MM.1S (cell line): ENCODE measurements around the gene NUDT1.

Experiments used
- DNase-seq: peaks from one replicate; pipeline ENCODE4 v3.0.0-alpha.2; 2015
- H2AFZ ChIP-seq: fragments of 300-600 bp; sonication (generic); 2 replicates; pipeline ENCODE4 v1.6.0; 2016; ENCODE audit warnings: antibody characterized with exemption, low read length
- H3F3A ChIP-seq: fragments of 300-600 bp; sonication (generic); 2 replicates; pipeline ENCODE4 v1.6.1; 2016; ENCODE audit warnings: mild to moderate bottlenecking, antibody characterized with exemption, low read length, moderate library complexity, mixed read lengths; ENCODE audit not compliant: insufficient read depth
- H3K27ac ChIP-seq: fragments of 300-600 bp; sonication (generic); 2 replicates; pipeline ENCODE4 v1.5.1; 2016; ENCODE audit warnings: mild to moderate bottlenecking, low read length
- H3K27me3 ChIP-seq: fragments of 300-600 bp; sonication (generic); replicated peaks from 2 replicates; pipeline ENCODE4 v1.6.0; 2016; ENCODE audit warnings: low read length; ENCODE audit not compliant: insufficient read depth
- H3K36me3 ChIP-seq: fragments of 300-600 bp; sonication (generic); replicated peaks from 2 replicates; pipeline ENCODE4 v1.6.1; 2016; ENCODE audit warnings: mild to moderate bottlenecking, low read length, mixed read lengths; ENCODE audit not compliant: insufficient read depth
- H3K4me1 ChIP-seq: fragments of 300-600 bp; sonication (generic); 2 replicates; pipeline ENCODE4 v1.6.1; 2016; ENCODE audit warnings: low read length, mixed read lengths
- H3K4me2 ChIP-seq: fragments of 300-600 bp; sonication (generic); 2 replicates; pipeline ENCODE4 v1.6.0; 2016; ENCODE audit warnings: low read depth, low read length
- H3K4me3 ChIP-seq: fragments of 300-600 bp; sonication (generic); 2 replicates; pipeline ENCODE4 v1.5.1; 2016; ENCODE audit warnings: low read length, mixed read lengths
- H3K79me2 ChIP-seq: fragments of 300-600 bp; sonication (generic); 2 replicates; pipeline ENCODE4 v1.6.1; 2016; ENCODE audit warnings: mixed run types, low read length, mixed read lengths
- H3K9ac ChIP-seq: fragments of 300-600 bp; sonication (generic); 2 replicates; pipeline ENCODE4 v1.6.1; 2016; ENCODE audit warnings: low read length, mixed read lengths
- H3K9me2 ChIP-seq: fragments of 300-600 bp; sonication (generic); replicated peaks from 2 replicates; pipeline ENCODE4 v1.6.1; 2016; ENCODE audit warnings: mild to moderate bottlenecking, low read length, mixed read lengths; ENCODE audit not compliant: insufficient read depth
- H3K9me3 ChIP-seq: fragments of 300-600 bp; sonication (generic); replicated peaks from 2 replicates; pipeline ENCODE4 v1.6.1; 2016; ENCODE audit warnings: mild to moderate bottlenecking, low read length, mixed read lengths; ENCODE audit not compliant: insufficient read depth
- H4K20me1 ChIP-seq: fragments of 300-600 bp; sonication (generic); 2 replicates; pipeline ENCODE4 v1.6.1; 2016; ENCODE audit warnings: mild to moderate bottlenecking, low read length, moderate library complexity, mixed read lengths; ENCODE audit not compliant: insufficient read depth
- EZH2 ChIP-seq: fragments of 300-600 bp; sonication (generic); optimal IDR thresholded peaks from 2 replicates; pipeline ENCODE3; 2017; ENCODE audit warnings: low read depth, mild to moderate bottlenecking, antibody characterized with exemption, low read length, mixed read lengths
- EZH2phosphoT487 ChIP-seq: fragments of 300-600 bp; sonication (generic); IDR thresholded peaks from 2 replicates; pipeline ENCODE4 v1.6.1; 2018; ENCODE audit warnings: antibody characterized with exemption, low read length
- TF ChIP-seq, protein P1 (sequence below): fragments of 300-600 bp; sonication (generic); IDR thresholded peaks from 2 replicates; pipeline ENCODE4 v1.5.1; 2016; ENCODE audit warnings: antibody characterized with exemption, low read length, mixed read lengths

Gene NUDT1

DNA sequence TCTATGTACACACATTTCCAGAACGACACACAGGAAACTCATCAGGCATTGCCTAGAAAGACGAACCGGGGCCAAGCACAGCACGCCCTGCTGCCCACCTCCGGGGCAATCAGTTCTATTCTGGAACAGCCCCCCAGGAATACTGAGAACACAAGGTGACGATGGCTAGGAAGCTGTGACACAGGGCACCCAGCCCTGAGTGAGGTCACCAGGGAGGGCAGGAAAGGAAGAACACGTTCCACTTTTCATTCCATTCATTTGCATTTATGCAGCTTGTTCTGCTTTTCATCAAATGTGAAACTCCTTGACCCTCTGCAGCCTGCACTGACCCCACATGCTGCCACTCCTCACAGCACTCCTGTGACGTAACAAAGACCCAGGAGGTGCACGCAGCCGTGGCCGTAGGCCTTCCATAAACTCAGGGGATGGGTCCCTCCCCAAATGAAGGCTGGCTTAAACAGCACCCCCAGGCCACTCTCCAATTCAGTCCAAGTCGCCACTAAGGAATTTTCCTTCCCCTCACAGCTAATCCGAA lies 38.2 kb upstream of the NUDT1 start:
- Histone ChIP-seq H3K4me3 (no peak overlapping the region), H2AFZ (no peak overlapping the region), H3K9me3 (no peaks in the 10 kb centered on the region), H3K79me2 (no peaks in the 10 kb centered on the region), H3K9me2 (no peaks in the 10 kb centered on the region), H3K36me3 (no peaks in the 10 kb centered on the region), H3K4me1 (no peaks in the 10 kb centered on the region), H3K27me3 (no peaks in the 10 kb centered on the region), H3K27ac (no peak overlapping the region), H4K20me1 (no peaks in the 10 kb centered on the region), H3K4me2 (no peak overlapping the region), H3K9ac (no peak overlapping the region), H3F3A (no peaks in the 10 kb centered on the region)
- DNase-seq = no peak
- TF ChIP-seq, protein P1, sequence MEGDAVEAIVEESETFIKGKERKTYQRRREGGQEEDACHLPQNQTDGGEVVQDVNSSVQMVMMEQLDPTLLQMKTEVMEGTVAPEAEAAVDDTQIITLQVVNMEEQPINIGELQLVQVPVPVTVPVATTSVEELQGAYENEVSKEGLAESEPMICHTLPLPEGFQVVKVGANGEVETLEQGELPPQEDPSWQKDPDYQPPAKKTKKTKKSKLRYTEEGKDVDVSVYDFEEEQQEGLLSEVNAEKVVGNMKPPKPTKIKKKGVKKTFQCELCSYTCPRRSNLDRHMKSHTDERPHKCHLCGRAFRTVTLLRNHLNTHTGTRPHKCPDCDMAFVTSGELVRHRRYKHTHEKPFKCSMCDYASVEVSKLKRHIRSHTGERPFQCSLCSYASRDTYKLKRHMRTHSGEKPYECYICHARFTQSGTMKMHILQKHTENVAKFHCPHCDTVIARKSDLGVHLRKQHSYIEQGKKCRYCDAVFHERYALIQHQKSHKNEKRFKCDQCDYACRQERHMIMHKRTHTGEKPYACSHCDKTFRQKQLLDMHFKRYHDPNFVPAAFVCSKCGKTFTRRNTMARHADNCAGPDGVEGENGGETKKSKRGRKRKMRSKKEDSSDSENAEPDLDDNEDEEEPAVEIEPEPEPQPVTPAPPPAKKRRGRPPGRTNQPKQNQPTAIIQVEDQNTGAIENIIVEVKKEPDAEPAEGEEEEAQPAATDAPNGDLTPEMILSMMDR = no peak
- TF ChIP-seq EZH2phosphoT487 (no peak), EZH2 (no peak)

DNA sequence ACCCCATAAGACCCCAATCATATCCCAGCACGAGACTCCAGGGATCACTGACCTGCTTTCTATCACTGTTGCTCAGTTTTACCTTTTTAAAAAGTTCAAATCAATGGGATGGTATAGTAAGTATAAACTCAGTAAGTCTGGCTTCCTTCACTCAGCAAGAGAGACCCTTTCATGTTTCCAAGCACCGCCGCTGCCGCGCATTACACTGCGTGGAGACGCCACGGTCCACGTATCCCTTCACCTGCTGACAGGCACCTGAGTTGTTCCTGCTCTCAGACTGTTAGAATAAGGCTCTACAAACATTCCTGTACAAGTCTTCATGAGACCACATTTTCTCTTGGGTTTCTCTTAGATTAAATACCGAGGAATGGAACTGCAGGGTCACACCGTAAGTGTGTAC lies 37.6 kb upstream of the NUDT1 start:
- Histone ChIP-seq H3F3A (no peaks in the 10 kb centered on the region), H3K9me2 (no peaks in the 10 kb centered on the region), H4K20me1 (no peaks in the 10 kb centered on the region), H3K9ac (no peak overlapping the region), H3K27ac (no peak overlapping the region), H3K4me3 (no peak overlapping the region), H3K36me3 (no peaks in the 10 kb centered on the region), H3K79me2 (no peaks in the 10 kb centered on the region), H3K9me3 (no peaks in the 10 kb centered on the region), H3K4me2 (no peak overlapping the region), H2AFZ (no peak overlapping the region), H3K4me1 (no peaks in the 10 kb centered on the region), H3K27me3 (no peaks in the 10 kb centered on the region)
- no peak for DNase-seq
- no peak for TF ChIP-seq EZH2phosphoT487
- TF ChIP-seq, protein P1 = no peak
- no peak for TF ChIP-seq EZH2

DNA sequence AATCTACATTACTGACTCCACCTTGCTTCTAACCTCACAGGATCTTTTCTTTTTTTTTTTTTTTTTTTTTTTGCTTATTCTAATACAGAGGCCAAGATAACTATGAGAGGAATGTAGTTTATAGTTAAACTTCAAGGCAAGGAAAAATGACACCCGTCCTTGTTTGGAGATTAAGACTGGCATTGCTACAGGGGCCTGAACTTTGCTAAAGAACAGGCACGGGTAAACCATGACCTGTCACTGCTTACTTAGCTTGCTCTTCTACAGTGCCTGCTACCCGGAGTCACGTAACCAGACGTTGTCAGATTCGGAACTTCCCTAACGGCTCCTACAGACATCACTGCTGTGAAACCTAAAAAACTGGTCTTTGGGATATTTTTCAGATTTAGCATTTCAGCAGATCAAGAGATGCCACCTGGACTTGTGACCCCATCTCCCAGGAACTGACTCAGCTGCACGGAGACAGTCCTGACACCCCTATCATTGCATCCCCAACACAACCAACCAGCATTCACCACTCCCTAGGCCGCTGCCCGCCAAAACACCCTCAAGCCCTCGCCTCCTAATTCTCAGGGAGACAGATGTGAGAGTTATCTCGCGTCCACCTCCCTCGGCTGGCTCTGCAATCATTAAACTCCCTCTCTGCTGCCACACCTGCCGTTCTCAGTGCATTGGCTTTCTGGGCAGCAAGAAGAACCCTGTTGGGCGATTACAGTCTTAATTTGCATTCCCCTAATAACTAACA lies 36.8 kb upstream of the NUDT1 start:
- H3K27me3 ChIP-seq = no peaks in the 10 kb centered on the region
- no peak overlapping the region for H2AFZ ChIP-seq
- H4K20me1 ChIP-seq = no peaks in the 10 kb centered on the region
- no peak overlapping the region for H3K4me2 ChIP-seq
- no peaks in the 10 kb centered on the region for H3K36me3 ChIP-seq
- no peaks in the 10 kb centered on the region for H3K9me3 ChIP-seq
- no peak overlapping the region for H3K9ac ChIP-seq
- no peak overlapping the region for H3K27ac ChIP-seq
- H3F3A ChIP-seq = no peaks in the 10 kb centered on the region
- no peak for DNase-seq
- H3K79me2 ChIP-seq = no peaks in the 10 kb centered on the region
- no peaks in the 10 kb centered on the region for H3K4me1 ChIP-seq
- H3K4me3 ChIP-seq = no peak overlapping the region
- no peak for TF ChIP-seq EZH2phosphoT487
- TF ChIP-seq EZH2 = no peak
- TF ChIP-seq, protein P1 = no peak
- no peaks in the 10 kb centered on the region for H3K9me2 ChIP-seq
